ENCODE data around the gene ISG20.
"Not testable (repeated sequence)": the region's sequence is repeated elsewhere in the genome, so short reads cannot be mapped to it uniquely, and the experiment has no call there.

The ISG20 gene

GRCh38 chr15:88636654-88637053, 2.2 kb upstream of the ISG20 start:
- Histone ChIP-seq H3K27ac (ENCODE audit: low read depth, low read length) (no peak overlapping the region), H3K9me3 (ENCODE audit: control insufficient read depth in 1 of 2, low read length in 2 of 2) (no peaks in the 10 kb centered on the region), H3K9ac (ENCODE audit: low read depth in 1 of 2, low read length in 2 of 2) (peak overlapping the region in 1 of 2 donors; percentile 55), H3K36me3 (ENCODE audit: control insufficient read depth in 1 of 2, insufficient read depth in 2 of 2, low read length in 2 of 2) (peaks cover 0 to 7% of the 10 kb centered on the region in 2 donors), H3K4me1 (ENCODE audit: control insufficient read depth in 1 of 2, insufficient read depth in 2 of 2, low read length in 2 of 2) (peaks cover 40 to 45% of the 10 kb centered on the region in 2 donors), H3K27me3 (ENCODE audit: control insufficient read depth in 1 of 2, insufficient read depth in 2 of 2, low read length in 2 of 2) (no peaks in the 10 kb centered on the region), H3K4me3 (ENCODE audit: low read depth in 1 of 2, low read length in 2 of 2) (no peak overlapping the region)

DNA sequence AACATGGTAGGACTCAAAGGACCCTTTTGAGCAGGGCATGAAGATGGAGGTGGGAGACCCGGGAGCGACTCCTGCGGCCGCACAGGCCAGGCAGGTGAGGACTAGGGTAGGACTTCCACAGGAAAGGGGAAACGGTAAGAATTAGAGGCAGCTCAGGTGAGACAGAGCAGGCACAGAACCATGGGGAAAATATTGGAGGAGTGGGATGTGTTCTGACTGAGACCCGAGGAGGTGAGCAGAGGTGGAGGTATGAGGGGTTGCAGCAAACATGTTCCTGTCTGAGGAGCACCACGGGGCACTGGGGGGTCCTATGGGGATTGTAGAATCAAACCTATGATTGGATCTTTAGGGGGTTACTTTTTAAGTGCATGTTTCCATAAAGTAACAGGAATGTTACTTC, 1.4 kb upstream of the ISG20 start:
- Histone ChIP-seq H3K4me1 (ENCODE audit: control insufficient read depth in 1 of 2, insufficient read depth in 2 of 2, low read length in 2 of 2) (peaks cover 40 to 45% of the 10 kb centered on the region in 2 donors), H3K9me3 (ENCODE audit: control insufficient read depth in 1 of 2, low read length in 2 of 2) (no peaks in the 10 kb centered on the region), H3K27me3 (ENCODE audit: control insufficient read depth in 1 of 2, insufficient read depth in 2 of 2, low read length in 2 of 2) (no peaks in the 10 kb centered on the region), H3K36me3 (ENCODE audit: control insufficient read depth in 1 of 2, insufficient read depth in 2 of 2, low read length in 2 of 2) (peaks cover 0 to 3% of the 10 kb centered on the region in 2 donors), H3K27ac (ENCODE audit: low read depth, low read length) (no peak overlapping the region), H3K4me3 (ENCODE audit: low read depth in 1 of 2, low read length in 2 of 2) (peak overlapping the region in 1 of 2 donors; percentile 63), H3K9ac (ENCODE audit: low read depth in 1 of 2, low read length in 2 of 2) (peak overlapping the region; percentile 89 to 90)

DNA sequence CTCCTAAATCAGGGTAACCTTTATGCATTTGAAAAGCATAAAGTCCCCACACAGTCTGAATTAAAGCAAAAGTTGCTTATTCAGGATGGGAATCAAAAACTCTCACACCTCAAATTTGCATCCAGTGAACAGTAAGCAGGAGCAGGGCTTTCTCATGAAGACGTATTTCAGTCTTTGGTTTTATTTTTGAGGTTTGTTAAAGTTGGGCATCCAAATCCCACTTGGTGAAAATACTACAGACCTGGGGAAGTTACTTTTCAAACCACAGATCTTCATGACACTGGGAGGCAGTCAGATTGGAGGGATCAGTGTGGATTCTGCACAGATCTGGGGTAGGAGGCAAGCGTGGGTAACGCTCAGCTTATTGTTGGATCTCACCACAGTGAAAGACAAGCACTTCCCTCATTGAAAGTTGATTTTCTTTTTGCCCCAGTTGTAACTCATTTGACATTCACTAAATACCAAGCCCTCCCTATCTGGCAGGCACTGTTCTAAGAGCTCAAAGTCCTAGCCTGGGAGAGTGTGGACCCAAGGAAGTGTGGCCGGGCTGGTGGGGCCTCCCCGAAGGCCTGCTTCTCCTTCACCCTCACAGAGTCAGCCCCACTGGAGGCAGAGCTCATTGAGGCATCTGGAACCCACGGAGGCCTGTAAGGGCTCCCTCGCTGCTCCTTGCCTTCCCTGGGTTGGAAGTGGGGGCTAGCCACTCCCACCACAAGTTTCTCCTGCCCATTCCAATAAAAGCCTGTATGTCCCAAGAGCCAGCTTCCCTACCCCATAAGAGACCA, 783 bp upstream of the ISG20 start:
- H3K9ac ChIP-seq (ENCODE audit: low read depth in 1 of 2, low read length in 2 of 2), result peak overlapping the region; percentile 89 to 90
- peak overlapping the region; percentile 96 for H3K27ac ChIP-seq (ENCODE audit: low read depth, low read length)

DNA sequence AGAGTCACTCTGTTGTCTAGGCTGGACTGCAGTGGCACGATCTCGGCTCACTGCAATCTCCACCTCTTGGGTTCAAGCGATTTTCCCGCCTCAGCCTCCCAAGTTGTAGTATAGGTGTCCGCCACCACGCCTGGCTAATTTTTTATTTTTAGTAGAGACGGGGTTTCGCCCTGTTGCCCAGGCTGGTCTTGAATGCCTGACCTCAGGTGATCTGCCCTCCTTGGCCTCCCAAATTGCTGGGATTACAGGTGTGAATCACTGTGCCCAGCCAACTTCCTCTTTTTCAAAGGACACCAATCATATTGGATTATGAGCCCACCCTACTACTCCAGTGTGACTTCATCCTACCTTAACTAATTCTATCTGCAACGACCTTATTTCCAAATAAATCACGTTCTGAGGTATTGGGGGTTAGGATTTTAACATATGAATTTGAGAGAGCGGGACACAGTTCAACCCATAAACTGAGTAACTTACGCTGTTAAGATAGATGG, 3.2 kb downstream of the ISG20 start:
- Histone ChIP-seq H3K9ac (ENCODE audit: low read depth in 1 of 2, low read length in 2 of 2) (no peak overlapping the region), H3K4me1 (ENCODE audit: control insufficient read depth in 1 of 2, insufficient read depth in 2 of 2, low read length in 2 of 2) (peaks cover 32 to 35% of the 10 kb centered on the region in 2 donors), H3K36me3 (ENCODE audit: control insufficient read depth in 1 of 2, insufficient read depth in 2 of 2, low read length in 2 of 2) (peaks cover 0 to 12% of the 10 kb centered on the region in 2 donors), H3K9me3 (ENCODE audit: control insufficient read depth in 1 of 2, low read length in 2 of 2) (no peaks in the 10 kb centered on the region), H3K27ac (ENCODE audit: low read depth, low read length) (no peak overlapping the region), H3K27me3 (ENCODE audit: control insufficient read depth in 1 of 2, insufficient read depth in 2 of 2, low read length in 2 of 2) (no peaks in the 10 kb centered on the region), H3K4me3 (ENCODE audit: low read depth in 1 of 2, low read length in 2 of 2) (no peak overlapping the region)

More for the DNA sequence above, 783 bp upstream of the ISG20 start:
- no peaks in the 10 kb centered on the region for H3K27me3 ChIP-seq (ENCODE audit: control insufficient read depth in 1 of 2, insufficient read depth in 2 of 2, low read length in 2 of 2)
- no peaks in the 10 kb centered on the region for H3K9me3 ChIP-seq (ENCODE audit: control insufficient read depth in 1 of 2, low read length in 2 of 2)
- peaks cover 40 to 45% of the 10 kb centered on the region in 2 donors for H3K4me1 ChIP-seq (ENCODE audit: control insufficient read depth in 1 of 2, insufficient read depth in 2 of 2, low read length in 2 of 2)
- peak overlapping the region; percentile 61 to 63 for H3K4me3 ChIP-seq (ENCODE audit: low read depth in 1 of 2, low read length in 2 of 2)
- peaks cover 0 to 2% of the 10 kb centered on the region in 2 donors for H3K36me3 ChIP-seq (ENCODE audit: control insufficient read depth in 1 of 2, insufficient read depth in 2 of 2, low read length in 2 of 2)

GRCh38 chr15:88642514-88642913, 3.7 kb downstream of the ISG20 start:
- not testable (repeated sequence) for H3K27ac ChIP-seq (ENCODE audit: low read depth, low read length)

GRCh38 chr15:88644741-88645140, 5.9 kb downstream of the ISG20 start:
- Histone ChIP-seq H3K9ac (ENCODE audit: low read depth in 1 of 2, low read length in 2 of 2) (no peak overlapping the region), H3K4me1 (ENCODE audit: control insufficient read depth in 1 of 2, insufficient read depth in 2 of 2, low read length in 2 of 2) (peaks cover 35 to 37% of the 10 kb centered on the region in 2 donors), H3K27ac (ENCODE audit: low read depth, low read length) (no peak overlapping the region), H3K36me3 (ENCODE audit: control insufficient read depth in 1 of 2, insufficient read depth in 2 of 2, low read length in 2 of 2) (peaks cover 0 to 12% of the 10 kb centered on the region in 2 donors), H3K4me3 (ENCODE audit: low read depth in 1 of 2, low read length in 2 of 2) (no peak overlapping the region), H3K9me3 (ENCODE audit: control insufficient read depth in 1 of 2, low read length in 2 of 2) (no peaks in the 10 kb centered on the region), H3K27me3 (ENCODE audit: control insufficient read depth in 1 of 2, insufficient read depth in 2 of 2, low read length in 2 of 2) (no peaks in the 10 kb centered on the region)

More at GRCh38 chr15:88642514-88642913, 3.7 kb downstream of the ISG20 start:
- not testable (repeated sequence) for H3K9ac ChIP-seq (ENCODE audit: low read depth in 1 of 2, low read length in 2 of 2); H3K27me3 ChIP-seq (ENCODE audit: control insufficient read depth in 1 of 2, insufficient read depth in 2 of 2, low read length in 2 of 2); H3K4me3 ChIP-seq (ENCODE audit: low read depth in 1 of 2, low read length in 2 of 2); H3K9me3 ChIP-seq (ENCODE audit: control insufficient read depth in 1 of 2, low read length in 2 of 2)
- peaks cover 32 to 36% of the 10 kb centered on the region in 2 donors for H3K4me1 ChIP-seq (ENCODE audit: control insufficient read depth in 1 of 2, insufficient read depth in 2 of 2, low read length in 2 of 2)
- H3K36me3 ChIP-seq (ENCODE audit: control insufficient read depth in 1 of 2, insufficient read depth in 2 of 2, low read length in 2 of 2), result peaks cover 0 to 12% of the 10 kb centered on the region in 2 donors

DNA sequence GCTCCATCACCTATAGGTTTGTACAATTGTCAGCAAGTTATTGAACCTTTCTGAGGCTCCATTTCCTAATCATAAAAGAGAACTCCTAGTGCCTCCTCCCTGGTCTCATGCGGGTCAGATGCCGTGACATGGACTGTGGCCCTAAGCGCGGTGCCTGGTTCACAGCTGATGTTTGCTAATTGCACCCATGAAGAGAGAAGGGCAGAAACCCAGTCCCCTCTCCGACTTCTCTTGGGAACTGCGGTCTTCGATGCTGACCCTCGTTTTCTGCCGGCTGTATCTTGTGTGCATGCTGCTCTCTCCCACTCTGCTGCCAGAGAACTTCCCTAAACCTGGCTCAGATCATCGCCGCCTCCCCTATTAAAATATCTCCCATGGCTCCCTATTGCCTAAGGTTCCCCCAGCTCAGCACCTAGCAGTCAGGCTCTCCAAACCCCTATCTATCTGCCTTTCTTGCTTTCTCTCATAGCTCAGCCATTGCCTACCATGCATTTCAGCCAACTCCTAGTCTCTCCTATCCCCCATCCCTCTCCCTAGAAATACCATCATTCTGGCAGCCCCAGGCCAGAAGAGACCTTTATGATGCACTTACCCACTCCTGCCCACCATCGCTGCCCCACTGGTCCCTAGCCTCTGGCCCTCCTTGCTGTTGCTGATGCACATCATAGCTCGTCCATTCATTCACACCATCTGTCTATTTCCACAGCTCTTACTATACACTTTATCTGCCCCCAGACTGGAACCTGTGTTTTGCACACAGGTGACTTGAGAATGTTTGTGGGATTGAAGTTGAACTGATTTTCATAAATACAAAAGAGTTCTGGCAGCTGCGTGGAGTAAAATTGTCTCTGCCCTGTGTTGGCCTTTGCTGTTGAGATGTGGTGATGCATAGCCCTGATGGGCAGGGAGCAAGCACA, 6.6 kb downstream of the ISG20 start:
- Histone ChIP-seq H3K9ac (ENCODE audit: low read depth in 1 of 2, low read length in 2 of 2) (no peak overlapping the region), H3K27me3 (ENCODE audit: control insufficient read depth in 1 of 2, insufficient read depth in 2 of 2, low read length in 2 of 2) (no peaks in the 10 kb centered on the region), H3K27ac (ENCODE audit: low read depth, low read length) (no peak overlapping the region)

DNA sequence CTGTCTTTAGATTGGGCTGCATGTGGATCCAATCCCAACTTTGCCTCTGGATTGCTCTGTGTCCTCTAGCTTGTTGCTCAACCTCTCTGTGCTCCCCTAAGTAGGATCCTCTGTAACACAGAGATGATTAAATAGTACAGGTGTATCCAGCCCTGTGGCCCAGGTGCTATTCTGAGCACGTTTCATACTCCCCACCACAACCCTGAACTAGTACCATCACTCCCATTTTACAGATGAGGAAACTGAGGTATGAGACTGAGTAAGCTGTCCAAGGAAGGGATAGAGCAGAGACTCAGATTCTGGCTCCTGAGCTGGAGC, 7.2 kb downstream of the ISG20 start:
- Histone ChIP-seq H3K36me3 (ENCODE audit: control insufficient read depth in 1 of 2, insufficient read depth in 2 of 2, low read length in 2 of 2) (peaks cover 0 to 12% of the 10 kb centered on the region in 2 donors), H3K4me1 (ENCODE audit: control insufficient read depth in 1 of 2, insufficient read depth in 2 of 2, low read length in 2 of 2) (peaks cover 26 to 30% of the 10 kb centered on the region in 2 donors), H3K4me3 (ENCODE audit: low read depth in 1 of 2, low read length in 2 of 2) (no peak overlapping the region), H3K27ac (ENCODE audit: low read depth, low read length) (no peak overlapping the region), H3K9me3 (ENCODE audit: control insufficient read depth in 1 of 2, low read length in 2 of 2) (no peaks in the 10 kb centered on the region), H3K27me3 (ENCODE audit: control insufficient read depth in 1 of 2, insufficient read depth in 2 of 2, low read length in 2 of 2) (no peaks in the 10 kb centered on the region), H3K9ac (ENCODE audit: low read depth in 1 of 2, low read length in 2 of 2) (no peak overlapping the region)

More for the DNA sequence above, 6.6 kb downstream of the ISG20 start:
- no peaks in the 10 kb centered on the region for H3K9me3 ChIP-seq (ENCODE audit: control insufficient read depth in 1 of 2, low read length in 2 of 2)
- peaks cover 0 to 12% of the 10 kb centered on the region in 2 donors for H3K36me3 ChIP-seq (ENCODE audit: control insufficient read depth in 1 of 2, insufficient read depth in 2 of 2, low read length in 2 of 2)
- no peak overlapping the region for H3K4me3 ChIP-seq (ENCODE audit: low read depth in 1 of 2, low read length in 2 of 2)
- peaks cover 29 to 31% of the 10 kb centered on the region in 2 donors for H3K4me1 ChIP-seq (ENCODE audit: control insufficient read depth in 1 of 2, insufficient read depth in 2 of 2, low read length in 2 of 2)

GRCh38 chr15:88646951-88647350, 8.1 kb downstream of the ISG20 start:
- no peaks in the 10 kb centered on the region for H3K9me3 ChIP-seq (ENCODE audit: control insufficient read depth in 1 of 2, low read length in 2 of 2)
- H3K36me3 ChIP-seq (ENCODE audit: control insufficient read depth in 1 of 2, insufficient read depth in 2 of 2, low read length in 2 of 2), result peaks cover 0 to 17% of the 10 kb centered on the region in 2 donors
- H3K27me3 ChIP-seq (ENCODE audit: control insufficient read depth in 1 of 2, insufficient read depth in 2 of 2, low read length in 2 of 2), result no peaks in the 10 kb centered on the region
- H3K9ac ChIP-seq (ENCODE audit: low read depth in 1 of 2, low read length in 2 of 2), result no peak overlapping the region
- H3K4me1 ChIP-seq (ENCODE audit: control insufficient read depth in 1 of 2, insufficient read depth in 2 of 2, low read length in 2 of 2), result peaks cover 26 to 30% of the 10 kb centered on the region in 2 donors
- H3K27ac ChIP-seq (ENCODE audit: low read depth, low read length), result no peak overlapping the region
- H3K4me3 ChIP-seq (ENCODE audit: low read depth in 1 of 2, low read length in 2 of 2), result no peak overlapping the region
